Endothelial cell of umbilical vein (primary cell): ENCODE results near the gene NUP62CL.

Source experiments
- EZH2 ChIP-seq: IDR thresholded peaks from 2 replicates; pipeline ENCODE4 v1.6.1; 2012; ENCODE audit warnings: borderline replicate concordance, low read depth, mild to moderate bottlenecking, moderate library complexity, low read length, inconsistent platforms; ENCODE audit not compliant: severe bottlenecking
- FOS ChIP-seq: IDR thresholded peaks from 2 replicates; pipeline ENCODE4 v1.6.1; 2011; ENCODE audit warnings: mild to moderate bottlenecking, low read length, moderate library complexity, borderline replicate concordance; ENCODE audit not compliant: insufficient read depth
- GATA2 ChIP-seq: IDR thresholded peaks from 2 replicates; pipeline ENCODE4 v1.7.0; 2011; ENCODE audit warnings: low read depth, mild to moderate bottlenecking, moderate library complexity, mixed read lengths, low read length; ENCODE audit not compliant: insufficient read length, insufficient read depth
- JUN ChIP-seq: IDR thresholded peaks from 2 replicates; pipeline ENCODE4 v1.6.1; 2011; ENCODE audit warnings: borderline replicate concordance, low read depth; ENCODE audit not compliant: insufficient read length, insufficient read depth
- MYC ChIP-seq: IDR thresholded peaks from one replicate; pipeline ENCODE4 v1.6.1; 2011; ENCODE audit warnings: mild to moderate bottlenecking, low read depth, low read length
- POLR2A ChIP-seq: IDR thresholded peaks from 2 replicates; pipeline ENCODE4 v1.6.1; 2012; ENCODE audit warnings: low read depth, mild to moderate bottlenecking, control low read depth, low read length
- POLR2AphosphoS5 ChIP-seq: IDR thresholded peaks from 2 replicates; pipeline ENCODE4 v1.6.1; 2012; ENCODE audit warnings: low read depth, mild to moderate bottlenecking, control low read depth, low read length, moderate library complexity; ENCODE audit not compliant: insufficient read depth
- TF ChIP-seq, protein P1 (sequence below), 2 donors: IDR thresholded peaks; 1 replicate in 1 of 2; 2 replicates in 1 of 2; pipeline ENCODE4 v1.5.1; 2011; ENCODE audit warnings: low read length in 2 of 2, mild to moderate bottlenecking in 2 of 2, moderate library complexity in 2 of 2, control low read depth in 1 of 2, inconsistent platforms in 1 of 2, low read depth in 1 of 2; ENCODE audit not compliant: insufficient read depth in 1 of 2; ENCODE audit errors: extremely low read depth in 1 of 2
- TF ChIP-seq, protein P2 (sequence below): IDR thresholded peaks from 2 replicates; pipeline ENCODE4 v1.6.1; 2011; ENCODE audit not compliant: insufficient read depth, insufficient read length

GRCh38 chrX:107118322-107119147 is 87.7 kb downstream of the NUP62CL start, which contains the start of gene RBM41:
- TF ChIP-seq, protein P1, sequence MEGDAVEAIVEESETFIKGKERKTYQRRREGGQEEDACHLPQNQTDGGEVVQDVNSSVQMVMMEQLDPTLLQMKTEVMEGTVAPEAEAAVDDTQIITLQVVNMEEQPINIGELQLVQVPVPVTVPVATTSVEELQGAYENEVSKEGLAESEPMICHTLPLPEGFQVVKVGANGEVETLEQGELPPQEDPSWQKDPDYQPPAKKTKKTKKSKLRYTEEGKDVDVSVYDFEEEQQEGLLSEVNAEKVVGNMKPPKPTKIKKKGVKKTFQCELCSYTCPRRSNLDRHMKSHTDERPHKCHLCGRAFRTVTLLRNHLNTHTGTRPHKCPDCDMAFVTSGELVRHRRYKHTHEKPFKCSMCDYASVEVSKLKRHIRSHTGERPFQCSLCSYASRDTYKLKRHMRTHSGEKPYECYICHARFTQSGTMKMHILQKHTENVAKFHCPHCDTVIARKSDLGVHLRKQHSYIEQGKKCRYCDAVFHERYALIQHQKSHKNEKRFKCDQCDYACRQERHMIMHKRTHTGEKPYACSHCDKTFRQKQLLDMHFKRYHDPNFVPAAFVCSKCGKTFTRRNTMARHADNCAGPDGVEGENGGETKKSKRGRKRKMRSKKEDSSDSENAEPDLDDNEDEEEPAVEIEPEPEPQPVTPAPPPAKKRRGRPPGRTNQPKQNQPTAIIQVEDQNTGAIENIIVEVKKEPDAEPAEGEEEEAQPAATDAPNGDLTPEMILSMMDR (IDR thresholded peaks at IDR 0.05; ENCODE audit: extremely low read depth in 1 of 2, insufficient read depth in 1 of 2, low read depth in 1 of 2, low read length in 2 of 2), result no peak
- no peak for TF ChIP-seq POLR2AphosphoS5
- no peak for TF ChIP-seq EZH2
- no peak for TF ChIP-seq POLR2A
- TF ChIP-seq, protein P2, sequence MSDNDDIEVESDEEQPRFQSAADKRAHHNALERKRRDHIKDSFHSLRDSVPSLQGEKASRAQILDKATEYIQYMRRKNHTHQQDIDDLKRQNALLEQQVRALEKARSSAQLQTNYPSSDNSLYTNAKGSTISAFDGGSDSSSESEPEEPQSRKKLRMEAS, result no peak
- no peak for TF ChIP-seq MYC
- no peak for TF ChIP-seq FOS
- TF ChIP-seq GATA2, result no peak
- no peak for TF ChIP-seq JUN
